GM23338 (cell line): Measurements from ENCODE around the gene ZNF23. TPM values are rescaled to one million over a fixed set of nuclear protein-coding genes. Genes with fewer than 3 reads are reported as not detected.

Source experiments
- JUNB ChIP-seq: IDR thresholded peaks from one replicate; pipeline ENCODE4 v1.6.1; 2016; ENCODE audit warnings: antibody characterized with exemption; ENCODE audit not compliant: unreplicated experiment
- ZNF331 ChIP-seq: fragments of 250-450 bp; sonication (Bioruptor Pico); IDR thresholded peaks from 2 replicates; pipeline ENCODE4 v1.5.0; 2020; ENCODE audit warnings: low read depth, mild to moderate bottlenecking, moderate library complexity
- polyA plus RNA-seq: library from polyadenylated mRNA; unstranded; fragments of >200 nt; fragmentation: Nextera tagmentation; extraction: Ambion mirVana; gene quantifications from 2 replicates; pipeline ENCODE4 v1.2.1, GENCODE V29; 2016
- total RNA-seq: library from RNA; depleted of rRNA; stranded (reverse); fragments of >200 nt; shearing (Covaris generic); gene quantifications from 2 replicates; pipeline ENCODE4 v1.2.3, GENCODE V29; 2014
- TF ChIP-seq, protein P1 (sequence below): fragments of 250-450 bp; sonication (Bioruptor Pico); IDR thresholded peaks from 2 replicates; pipeline ENCODE4 v1.5.0; 2020; ENCODE audit warnings: mild to moderate bottlenecking, moderate library complexity
- TF ChIP-seq, protein P2 (sequence below), 2 experiments: fragments of 200-600 bp in 1 of 2; sonication (generic) in 1 of 2; conservative IDR thresholded peaks; 2 replicates each; pipeline versions ENCODE4 v1.5.1 to v1.6.1; 2016 to 2017; ENCODE audit warnings: antibody characterized with exemption in 2 of 2, low read depth in 2 of 2, mild to moderate bottlenecking in 2 of 2, moderate library complexity in 1 of 2
- TF ChIP-seq, protein P3 (sequence below): IDR thresholded peaks from 2 replicates; pipeline ENCODE4 v1.6.1; 2016; ENCODE audit warnings: antibody characterized with exemption

The ZNF23 gene
- total and polyA plus RNA-seq, 2 experiments from 2014 or later: 8.4 to 8.8 TPM

DNA sequence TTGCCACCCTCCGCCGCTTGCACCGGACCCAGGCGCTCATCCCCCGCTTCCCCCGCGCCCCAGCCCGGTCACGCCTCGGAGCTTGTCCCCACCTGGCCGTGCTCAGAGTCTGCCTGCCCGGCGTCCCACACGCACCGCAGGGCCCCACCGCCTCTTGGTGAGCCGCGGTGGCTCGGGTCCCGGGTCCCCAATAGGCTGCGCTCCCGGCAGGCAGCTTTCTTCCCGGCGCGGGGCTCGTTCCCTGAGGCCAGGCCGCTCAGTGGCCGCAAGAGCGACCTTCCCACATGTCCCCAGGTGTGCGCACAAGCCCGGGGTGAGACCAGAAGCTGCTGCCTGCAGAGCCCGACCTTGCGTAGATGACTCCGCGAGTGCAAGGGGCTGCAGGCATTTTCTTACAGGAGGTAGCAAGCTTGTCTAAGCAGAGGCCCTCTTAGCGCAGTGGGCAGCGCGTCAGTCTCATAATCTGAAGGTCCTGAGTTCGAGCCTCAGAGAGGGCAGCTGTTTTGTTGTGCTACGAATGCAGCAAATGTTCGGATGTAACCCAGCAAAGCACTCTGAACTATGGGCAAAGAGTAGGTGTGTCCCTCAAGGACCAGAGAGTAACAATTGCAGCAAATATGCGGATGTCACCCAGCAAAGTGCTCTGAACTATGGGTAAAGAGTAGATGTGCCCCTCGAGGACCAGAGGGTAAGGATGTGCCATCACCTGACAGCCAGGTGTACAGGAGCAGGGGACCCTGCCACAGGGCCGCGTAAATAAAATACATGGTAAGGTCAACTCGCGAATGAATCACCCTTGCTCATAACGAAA is 35.8 kb downstream of the ZNF23 start (continued):
- TF ChIP-seq, protein P1, sequence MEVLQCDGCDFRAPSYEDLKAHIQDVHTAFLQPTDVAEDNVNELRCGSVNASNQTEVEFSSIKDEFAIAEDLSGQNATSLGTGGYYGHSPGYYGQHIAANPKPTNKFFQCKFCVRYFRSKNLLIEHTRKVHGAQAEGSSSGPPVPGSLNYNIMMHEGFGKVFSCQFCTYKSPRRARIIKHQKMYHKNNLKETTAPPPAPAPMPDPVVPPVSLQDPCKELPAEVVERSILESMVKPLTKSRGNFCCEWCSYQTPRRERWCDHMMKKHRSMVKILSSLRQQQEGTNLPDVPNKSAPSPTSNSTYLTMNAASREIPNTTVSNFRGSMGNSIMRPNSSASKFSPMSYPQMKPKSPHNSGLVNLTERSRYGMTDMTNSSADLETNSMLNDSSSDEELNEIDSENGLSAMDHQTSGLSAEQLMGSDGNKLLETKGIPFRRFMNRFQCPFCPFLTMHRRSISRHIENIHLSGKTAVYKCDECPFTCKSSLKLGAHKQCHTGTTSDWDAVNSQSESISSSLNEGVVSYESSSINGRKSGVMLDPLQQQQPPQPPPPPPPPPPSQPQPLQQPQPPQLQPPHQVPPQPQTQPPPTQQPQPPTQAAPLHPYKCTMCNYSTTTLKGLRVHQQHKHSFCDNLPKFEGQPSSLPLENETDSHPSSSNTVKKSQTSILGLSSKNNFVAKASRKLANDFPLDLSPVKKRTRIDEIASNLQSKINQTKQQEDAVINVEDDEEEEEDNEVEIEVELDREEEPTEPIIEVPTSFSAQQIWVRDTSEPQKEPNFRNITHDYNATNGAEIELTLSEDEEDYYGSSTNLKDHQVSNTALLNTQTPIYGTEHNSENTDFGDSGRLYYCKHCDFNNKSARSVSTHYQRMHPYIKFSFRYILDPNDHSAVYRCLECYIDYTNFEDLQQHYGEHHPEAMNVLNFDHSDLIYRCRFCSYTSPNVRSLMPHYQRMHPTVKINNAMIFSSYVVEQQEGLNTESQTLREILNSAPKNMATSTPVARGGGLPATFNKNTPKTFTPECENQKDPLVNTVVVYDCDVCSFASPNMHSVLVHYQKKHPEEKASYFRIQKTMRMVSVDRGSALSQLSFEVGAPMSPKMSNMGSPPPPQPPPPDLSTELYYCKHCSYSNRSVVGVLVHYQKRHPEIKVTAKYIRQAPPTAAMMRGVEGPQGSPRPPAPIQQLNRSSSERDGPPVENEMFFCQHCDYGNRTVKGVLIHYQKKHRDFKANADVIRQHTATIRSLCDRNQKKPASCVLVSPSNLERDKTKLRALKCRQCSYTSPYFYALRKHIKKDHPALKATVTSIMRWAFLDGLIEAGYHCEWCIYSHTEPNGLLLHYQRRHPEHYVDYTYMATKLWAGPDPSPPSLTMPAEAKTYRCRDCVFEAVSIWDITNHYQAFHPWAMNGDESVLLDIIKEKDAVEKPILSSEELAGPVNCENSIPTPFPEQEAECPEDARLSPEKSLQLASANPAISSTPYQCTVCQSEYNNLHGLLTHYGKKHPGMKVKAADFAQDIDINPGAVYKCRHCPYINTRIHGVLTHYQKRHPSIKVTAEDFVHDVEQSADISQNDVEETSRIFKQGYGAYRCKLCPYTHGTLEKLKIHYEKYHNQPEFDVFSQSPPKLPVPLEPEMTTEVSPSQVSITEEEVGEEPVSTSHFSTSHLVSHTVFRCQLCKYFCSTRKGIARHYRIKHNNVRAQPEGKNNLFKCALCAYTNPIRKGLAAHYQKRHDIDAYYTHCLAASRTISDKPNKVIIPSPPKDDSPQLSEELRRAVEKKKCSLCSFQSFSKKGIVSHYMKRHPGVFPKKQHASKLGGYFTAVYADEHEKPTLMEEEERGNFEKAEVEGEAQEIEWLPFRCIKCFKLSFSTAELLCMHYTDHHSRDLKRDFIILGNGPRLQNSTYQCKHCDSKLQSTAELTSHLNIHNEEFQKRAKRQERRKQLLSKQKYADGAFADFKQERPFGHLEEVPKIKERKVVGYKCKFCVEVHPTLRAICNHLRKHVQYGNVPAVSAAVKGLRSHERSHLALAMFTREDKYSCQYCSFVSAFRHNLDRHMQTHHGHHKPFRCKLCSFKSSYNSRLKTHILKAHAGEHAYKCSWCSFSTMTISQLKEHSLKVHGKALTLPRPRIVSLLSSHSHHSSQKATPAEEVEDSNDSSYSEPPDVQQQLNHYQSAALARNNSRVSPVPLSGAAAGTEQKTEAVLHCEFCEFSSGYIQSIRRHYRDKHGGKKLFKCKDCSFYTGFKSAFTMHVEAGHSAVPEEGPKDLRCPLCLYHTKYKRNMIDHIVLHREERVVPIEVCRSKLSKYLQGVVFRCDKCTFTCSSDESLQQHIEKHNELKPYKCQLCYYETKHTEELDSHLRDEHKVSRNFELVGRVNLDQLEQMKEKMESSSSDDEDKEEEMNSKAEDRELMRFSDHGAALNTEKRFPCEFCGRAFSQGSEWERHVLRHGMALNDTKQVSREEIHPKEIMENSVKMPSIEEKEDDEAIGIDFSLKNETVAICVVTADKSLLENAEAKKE (CRISPR knock-in tag): peak; percentile 81
- TF ChIP-seq, protein P2, sequence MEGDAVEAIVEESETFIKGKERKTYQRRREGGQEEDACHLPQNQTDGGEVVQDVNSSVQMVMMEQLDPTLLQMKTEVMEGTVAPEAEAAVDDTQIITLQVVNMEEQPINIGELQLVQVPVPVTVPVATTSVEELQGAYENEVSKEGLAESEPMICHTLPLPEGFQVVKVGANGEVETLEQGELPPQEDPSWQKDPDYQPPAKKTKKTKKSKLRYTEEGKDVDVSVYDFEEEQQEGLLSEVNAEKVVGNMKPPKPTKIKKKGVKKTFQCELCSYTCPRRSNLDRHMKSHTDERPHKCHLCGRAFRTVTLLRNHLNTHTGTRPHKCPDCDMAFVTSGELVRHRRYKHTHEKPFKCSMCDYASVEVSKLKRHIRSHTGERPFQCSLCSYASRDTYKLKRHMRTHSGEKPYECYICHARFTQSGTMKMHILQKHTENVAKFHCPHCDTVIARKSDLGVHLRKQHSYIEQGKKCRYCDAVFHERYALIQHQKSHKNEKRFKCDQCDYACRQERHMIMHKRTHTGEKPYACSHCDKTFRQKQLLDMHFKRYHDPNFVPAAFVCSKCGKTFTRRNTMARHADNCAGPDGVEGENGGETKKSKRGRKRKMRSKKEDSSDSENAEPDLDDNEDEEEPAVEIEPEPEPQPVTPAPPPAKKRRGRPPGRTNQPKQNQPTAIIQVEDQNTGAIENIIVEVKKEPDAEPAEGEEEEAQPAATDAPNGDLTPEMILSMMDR (conservative IDR thresholded peaks at IDR 0.05; ENCODE audit: low read depth in 2 of 2): no peak
- TF ChIP-seq JUNB (no peak), ZNF331 (CRISPR knock-in tag) (peak; percentile 90)
- TF ChIP-seq, protein P3, sequence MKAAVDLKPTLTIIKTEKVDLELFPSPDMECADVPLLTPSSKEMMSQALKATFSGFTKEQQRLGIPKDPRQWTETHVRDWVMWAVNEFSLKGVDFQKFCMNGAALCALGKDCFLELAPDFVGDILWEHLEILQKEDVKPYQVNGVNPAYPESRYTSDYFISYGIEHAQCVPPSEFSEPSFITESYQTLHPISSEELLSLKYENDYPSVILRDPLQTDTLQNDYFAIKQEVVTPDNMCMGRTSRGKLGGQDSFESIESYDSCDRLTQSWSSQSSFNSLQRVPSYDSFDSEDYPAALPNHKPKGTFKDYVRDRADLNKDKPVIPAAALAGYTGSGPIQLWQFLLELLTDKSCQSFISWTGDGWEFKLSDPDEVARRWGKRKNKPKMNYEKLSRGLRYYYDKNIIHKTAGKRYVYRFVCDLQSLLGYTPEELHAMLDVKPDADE: peak; percentile 68
